ENCODE measurements around the gene GPATCH1. TPM values are rescaled to one million over a fixed set of nuclear protein-coding genes. Genes with fewer than 3 reads are reported as not detected.
"Not testable (repeated sequence)": the region's sequence is repeated elsewhere in the genome, so short reads cannot be mapped to it uniquely, and the experiment has no call there.

The GPATCH1 gene
- total and polyA plus RNA-seq, 2 of the 4 experiments (the other 2 are of a cell fraction), result 5.1 to 7.5 TPM

DNA sequence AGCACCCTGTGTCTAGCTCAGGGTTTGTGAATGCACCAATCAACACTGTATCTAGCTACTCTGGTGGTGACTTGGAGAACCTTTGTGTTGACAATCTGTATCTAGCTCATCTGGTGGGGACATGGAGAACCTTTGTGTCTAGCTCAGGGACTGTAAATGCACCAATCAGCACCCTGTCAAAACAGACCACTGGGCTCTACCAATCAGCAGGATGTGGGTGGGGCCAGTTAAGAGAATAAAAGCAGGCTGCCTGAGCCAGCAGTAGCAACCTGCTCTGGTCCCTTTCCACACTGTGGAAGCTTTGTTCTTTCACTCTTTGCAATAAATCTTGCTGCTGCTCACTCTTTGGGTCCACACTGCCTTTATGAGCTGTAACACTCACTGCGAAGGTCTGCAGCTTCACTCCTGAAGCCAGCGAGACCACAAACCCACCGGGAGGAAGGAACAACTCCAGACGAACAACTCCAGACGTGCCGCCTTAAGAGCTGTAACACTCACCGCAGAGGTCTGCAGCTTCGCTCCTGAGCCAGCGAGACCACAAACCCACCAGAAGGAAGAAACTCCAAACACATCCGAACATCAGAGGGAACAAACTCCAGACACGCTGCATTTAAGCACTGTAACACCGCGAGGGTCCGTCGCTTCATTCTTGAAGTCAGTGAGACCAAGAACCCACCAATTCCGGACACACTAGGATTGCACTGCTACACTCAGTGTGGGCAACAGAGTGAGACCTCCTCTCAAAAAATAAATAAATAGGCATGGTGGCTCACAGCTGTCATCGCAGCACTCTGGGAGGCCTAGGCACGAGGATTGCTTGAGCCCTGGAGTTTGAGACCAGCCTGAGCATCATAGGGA is 43.6 kb upstream of the GPATCH1 start:
- DNase-seq; CTCF ChIA-PET; H2BK120ac ChIP-seq (ENCODE audit: low read depth, low read length); H3K27ac ChIP-seq (ENCODE audit: insufficient read depth, low read length); H4K5ac ChIP-seq (ENCODE audit: low read depth, low read length); BruUV-seq (replicated peaks); H4K20me1 ChIP-seq (ENCODE audit: insufficient read depth, low read length); H3K4me1 ChIP-seq (ENCODE audit: control insufficient read depth, insufficient read depth, low read length); H3K9me3 ChIP-seq (ENCODE audit: control insufficient read depth, insufficient read depth, low read length); H4K91ac ChIP-seq (ENCODE audit: insufficient read depth, low read depth, low read length); in situ Hi-C loops (cut with MboI; ENCODE audit: low sequenced_read_pairs); H4K8ac ChIP-seq (ENCODE audit: low read depth in 2 of 2, low read length in 2 of 2); H3K9me1 ChIP-seq (ENCODE audit: insufficient read depth, low read length); H3K18ac ChIP-seq (ENCODE audit: low read depth, low read length); H2AK5ac ChIP-seq (ENCODE audit: low read depth, low read length); H3K79me1 ChIP-seq (ENCODE audit: low read depth in 1 of 2, low read length in 2 of 2); H2AK9ac ChIP-seq (replicated peaks; ENCODE audit: low read depth, low read length, poor library complexity); H3K4me2 ChIP-seq (ENCODE audit: low read depth, low read length); POLR2A ChIA-PET (ENCODE audit: unreplicated experiment); H2BK20ac ChIP-seq (ENCODE audit: low read depth, low read length); H3K27me3 ChIP-seq (ENCODE audit: control insufficient read depth, insufficient read depth, low read length); H2BK15ac ChIP-seq (ENCODE audit: low read depth, low read length); H3K14ac ChIP-seq (replicated peaks; ENCODE audit: low read depth, low read length); ATAC-seq (ENCODE audit: low read depth); H3K36me3 ChIP-seq (ENCODE audit: control insufficient read depth, insufficient read depth, low read length); H2AFZ ChIP-seq (replicated peaks; ENCODE audit: low read length, poor library complexity); intact Hi-C loops (cut with micrococcal nuclease); H2BK5ac ChIP-seq (ENCODE audit: low read depth, low read length, poor library complexity, severe bottlenecking); H3K4me3 ChIP-seq (ENCODE audit: insufficient read depth, low read depth, low read length); H3K56ac ChIP-seq (ENCODE audit: extremely low read depth, insufficient read depth, low read length); H3K23ac ChIP-seq (ENCODE audit: low read depth, low read length); H3K9ac ChIP-seq (ENCODE audit: low read depth, low read length); H3K4ac ChIP-seq (ENCODE audit: low read depth, low read length); dilution Hi-C loops (cut with HindIII; ENCODE audit: low sequenced_read_pairs, unreplicated experiment): not testable (repeated sequence)
- WGBS, 2 experiments (ENCODE audit: extremely low coverage in 2 of 2, insufficient read length in 1 of 2), result 80% methylated on average over 1 of the region's 18 CpGs; no CpG with 5 or more reads in 1 of the 2 experiments

Data from IMR-90 (cell line).